HEK293 (cell line): ENCODE results near the gene RIN2.

ENCODE experiments used
- CTCF ChIA-PET: fragments of 350-600 bp; formaldehyde crosslinking; extraction: SDS; loops from one replicate; lab custom pipeline; 2021; ENCODE audit warnings: antibody characterized with exemption; lab: Yijun Ruan, JAX
- POLR2A ChIA-PET: fragments of 300-600 bp; formaldehyde crosslinking; extraction: SDS; loops from one replicate; lab custom pipeline; 2020; ENCODE audit warnings: antibody characterized with exemption, inconsistent platforms; lab: Yijun Ruan, JAX
- H3K27ac ChIP-seq: fragments of 200-500 bp; sonication (Bioruptor generic); 2 replicates; pipeline ENCODE4 v1.5.1; 2014; ENCODE audit warnings: low read depth, low read length, control low read depth, inconsistent platforms; ENCODE audit errors: extremely low read depth
- H3K36me3 ChIP-seq, 2 experiments: fragments of 200-500 bp in 1 of 2; sonication (Bioruptor generic) in 1 of 2; 1 replicate in 1 of 2; 2 replicates in 1 of 2; pipeline ENCODE4 v1.5.1; 2014 to 2017; ENCODE audit warnings: inconsistent platforms in 2 of 2, low read length in 2 of 2; ENCODE audit not compliant: control insufficient read depth in 2 of 2, insufficient read depth in 1 of 2
- H3K4me1 ChIP-seq: fragments of 200-500 bp; sonication (Bioruptor generic); 2 replicates; pipeline ENCODE4 v1.5.1; 2014; ENCODE audit warnings: mild to moderate bottlenecking, low read length, inconsistent platforms; ENCODE audit not compliant: control insufficient read depth, insufficient read depth
- H3K4me3 ChIP-seq: 2 replicates; pipeline ENCODE4 v1.5.1; 2011; ENCODE audit warnings: low read depth, mild to moderate bottlenecking, control low read depth, low read length, moderate library complexity
- H3K9me3 ChIP-seq: fragments of 200-500 bp; sonication (Bioruptor generic); 2 replicates; pipeline ENCODE4 v1.5.1; 2014; ENCODE audit warnings: low read depth, low read length, inconsistent platforms; ENCODE audit not compliant: control insufficient read depth, insufficient read depth
- EGR2 ChIP-seq: fragments of 450-650 bp; formaldehyde crosslinking; IDR thresholded peaks from 2 replicates; pipeline ENCODE4 v1.5.1; 2016; ENCODE audit warnings: low read depth, missing biosample characterization, missing genetic modification characterization
- GLI4 ChIP-seq: fragments of 450-650 bp; formaldehyde crosslinking; IDR thresholded peaks from 2 replicates; pipeline ENCODE4 v1.5.1; 2016; ENCODE audit warnings: missing biosample characterization, missing genetic modification characterization
- GLIS2 ChIP-seq: fragments of 450-650 bp; formaldehyde crosslinking; IDR thresholded peaks from 2 replicates; pipeline ENCODE4 v1.5.1; 2016; ENCODE audit warnings: missing biosample characterization, missing genetic modification characterization
- RBAK ChIP-seq: fragments of 450-650 bp; formaldehyde crosslinking; IDR thresholded peaks from 2 replicates; pipeline ENCODE4 v1.5.1; 2016; ENCODE audit warnings: missing biosample characterization, missing genetic modification characterization
- SP2 ChIP-seq: fragments of 450-650 bp; formaldehyde crosslinking; IDR thresholded peaks from 2 replicates; pipeline ENCODE4 v1.5.1; 2016; ENCODE audit warnings: missing biosample characterization, missing genetic modification characterization
- SP3 ChIP-seq: fragments of 450-650 bp; formaldehyde crosslinking; IDR thresholded peaks from 2 replicates; pipeline ENCODE4 v1.5.1; 2016; ENCODE audit warnings: missing biosample characterization, missing genetic modification characterization
- WT1 ChIP-seq: fragments of 450-650 bp; formaldehyde crosslinking; IDR thresholded peaks from 2 replicates; pipeline ENCODE4 v1.5.1; 2016; ENCODE audit warnings: missing biosample characterization, missing genetic modification characterization
- ZBTB48 ChIP-seq: fragments of 450-650 bp; formaldehyde crosslinking; IDR thresholded peaks from 2 replicates; pipeline ENCODE4 v1.5.1; 2016; ENCODE audit warnings: missing biosample characterization, missing genetic modification characterization
- ZEB2 ChIP-seq: fragments of 450-650 bp; formaldehyde crosslinking; IDR thresholded peaks from 2 replicates; pipeline ENCODE4 v1.5.1; 2016; ENCODE audit warnings: missing biosample characterization, missing genetic modification characterization
- ZNF121 ChIP-seq: fragments of 450-650 bp; formaldehyde crosslinking; IDR thresholded peaks from 2 replicates; pipeline ENCODE4 v1.5.1; 2016; ENCODE audit warnings: missing biosample characterization, missing genetic modification characterization
- ZNF146 ChIP-seq: fragments of 450-650 bp; formaldehyde crosslinking; IDR thresholded peaks from 2 replicates; pipeline ENCODE4 v1.5.1; 2016; ENCODE audit warnings: missing biosample characterization, missing genetic modification characterization
- ZNF341 ChIP-seq: fragments of 450-650 bp; formaldehyde crosslinking; IDR thresholded peaks from 2 replicates; pipeline ENCODE4; 2016; ENCODE audit warnings: low read depth, missing biosample characterization, missing genetic modification characterization
- ZNF366 ChIP-seq: fragments of 450-650 bp; formaldehyde crosslinking; conservative IDR thresholded peaks from 2 replicates; pipeline ENCODE4 v1.5.1; 2016; ENCODE audit warnings: missing biosample characterization, missing genetic modification characterization
- ZNF404 ChIP-seq: fragments of 450-650 bp; formaldehyde crosslinking; IDR thresholded peaks from 2 replicates; pipeline ENCODE4 v1.5.1; 2017; ENCODE audit warnings: missing biosample characterization, missing genetic modification characterization
- ZNF626 ChIP-seq: fragments of 450-650 bp; sonication (Bioruptor Pico); formaldehyde crosslinking; IDR thresholded peaks from 2 replicates; pipeline ENCODE4 v1.5.1; 2018; ENCODE audit warnings: missing biosample characterization, missing genetic modification characterization, inconsistent platforms
- ZNF792 ChIP-seq: fragments of 450-650 bp; formaldehyde crosslinking; IDR thresholded peaks from 2 replicates; pipeline ENCODE4 v1.5.1; 2016; ENCODE audit warnings: missing biosample characterization, missing genetic modification characterization
- TF ChIP-seq, protein P1 (sequence below): fragments of 450-650 bp; IDR thresholded peaks from 2 replicates; pipeline ENCODE4 v1.5.1; 2018; ENCODE audit warnings: missing biosample characterization, missing genetic modification characterization
- TF ChIP-seq, protein P2 (sequence below): fragments of 450-650 bp; formaldehyde crosslinking; IDR thresholded peaks from 2 replicates; pipeline ENCODE4 v1.5.1; 2017; ENCODE audit warnings: missing biosample characterization, missing genetic modification characterization
- TF ChIP-seq, protein P3 (sequence below): fragments of 450-650 bp; formaldehyde crosslinking; IDR thresholded peaks from 2 replicates; pipeline ENCODE4 v1.5.1; 2016; ENCODE audit warnings: missing biosample characterization, missing genetic modification characterization
- TF ChIP-seq, protein P4 (sequence below): fragments of 450-650 bp; formaldehyde crosslinking; IDR thresholded peaks from 2 replicates; pipeline ENCODE4 v1.5.1; 2016; ENCODE audit warnings: missing biosample characterization, missing genetic modification characterization, low read depth

RIN2 gene, protein sequence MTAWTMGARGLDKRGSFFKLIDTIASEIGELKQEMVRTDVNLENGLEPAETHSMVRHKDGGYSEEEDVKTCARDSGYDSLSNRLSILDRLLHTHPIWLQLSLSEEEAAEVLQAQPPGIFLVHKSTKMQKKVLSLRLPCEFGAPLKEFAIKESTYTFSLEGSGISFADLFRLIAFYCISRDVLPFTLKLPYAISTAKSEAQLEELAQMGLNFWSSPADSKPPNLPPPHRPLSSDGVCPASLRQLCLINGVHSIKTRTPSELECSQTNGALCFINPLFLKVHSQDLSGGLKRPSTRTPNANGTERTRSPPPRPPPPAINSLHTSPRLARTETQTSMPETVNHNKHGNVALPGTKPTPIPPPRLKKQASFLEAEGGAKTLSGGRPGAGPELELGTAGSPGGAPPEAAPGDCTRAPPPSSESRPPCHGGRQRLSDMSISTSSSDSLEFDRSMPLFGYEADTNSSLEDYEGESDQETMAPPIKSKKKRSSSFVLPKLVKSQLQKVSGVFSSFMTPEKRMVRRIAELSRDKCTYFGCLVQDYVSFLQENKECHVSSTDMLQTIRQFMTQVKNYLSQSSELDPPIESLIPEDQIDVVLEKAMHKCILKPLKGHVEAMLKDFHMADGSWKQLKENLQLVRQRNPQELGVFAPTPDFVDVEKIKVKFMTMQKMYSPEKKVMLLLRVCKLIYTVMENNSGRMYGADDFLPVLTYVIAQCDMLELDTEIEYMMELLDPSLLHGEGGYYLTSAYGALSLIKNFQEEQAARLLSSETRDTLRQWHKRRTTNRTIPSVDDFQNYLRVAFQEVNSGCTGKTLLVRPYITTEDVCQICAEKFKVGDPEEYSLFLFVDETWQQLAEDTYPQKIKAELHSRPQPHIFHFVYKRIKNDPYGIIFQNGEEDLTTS

DNA sequence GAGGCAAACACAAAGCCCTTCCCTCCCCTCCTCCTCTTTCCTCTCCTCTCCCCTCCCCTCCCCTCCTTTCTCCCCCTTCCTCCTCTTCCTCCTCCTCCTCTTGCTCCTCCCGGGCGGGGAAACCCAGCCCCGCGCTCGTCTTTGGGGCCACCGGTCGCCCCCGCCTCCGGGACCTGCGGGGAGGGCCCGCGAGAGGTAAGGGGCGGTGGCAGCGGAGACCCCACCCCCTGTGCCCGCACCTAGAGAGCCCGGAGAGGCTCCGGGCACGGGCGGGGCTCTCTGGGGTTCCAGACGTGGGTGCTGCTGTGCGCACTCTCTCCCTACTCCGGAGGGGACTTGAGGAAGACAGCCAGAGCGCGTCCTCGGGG, at the start of gene RIN2:
Gene RIN2, plus strand, starts transcription at position 126 of the 368 bp plus-strand sequence. CDS start 131,344 bp downstream, outside the sequence.
- Histone ChIP-seq H3K36me3 (no peaks in the 10 kb centered on the region), H3K27ac (peak within 1 kb of the TSS; percentile 64; the same call in 1 of the 2 replicates), H3K4me3 (peak within 1 kb of the TSS; percentile 64), H3K4me1 (peaks cover 6% of the 10 kb centered on the region; the same call in 1 of the 2 replicates), H3K9me3 (no peaks in the 10 kb centered on the region)
- TF ChIP-seq ZNF146 (tag by site-specific recombination) (no peak), ZNF121 (tag by site-specific recombination) (no peak), WT1 (peak; percentile 49; the same call in 1 of the 2 replicates), ZBTB48 (tag by site-specific recombination) (no peak), SP3 (tag by site-specific recombination) (peak; percentile 43; the same call in 1 of the 2 replicates), EGR2 (tag by site-specific recombination) (peak; percentile 20; the same call in 1 of the 2 replicates), ZEB2 (0 out of 2 replicates have a peak, but pooled peaks have one; percentile 41), ZNF404 (tag by site-specific recombination) (no peak), ZNF626 (tag by site-specific recombination) (no peak), ZNF366 (tag by site-specific recombination) (peak; percentile 13; the same call in 1 of the 2 replicates), GLIS2 (tag by site-specific recombination) (peak; percentile 33; the same call in 1 of the 2 replicates), RBAK (tag by site-specific recombination) (no peak), SP2 (tag by site-specific recombination) (peak; percentile 69), ZNF792 (tag by site-specific recombination) (no peak), ZNF341 (tag by site-specific recombination) (peak; percentile 46), GLI4 (tag by site-specific recombination) (no peak)
- TF ChIP-seq, protein P1, sequence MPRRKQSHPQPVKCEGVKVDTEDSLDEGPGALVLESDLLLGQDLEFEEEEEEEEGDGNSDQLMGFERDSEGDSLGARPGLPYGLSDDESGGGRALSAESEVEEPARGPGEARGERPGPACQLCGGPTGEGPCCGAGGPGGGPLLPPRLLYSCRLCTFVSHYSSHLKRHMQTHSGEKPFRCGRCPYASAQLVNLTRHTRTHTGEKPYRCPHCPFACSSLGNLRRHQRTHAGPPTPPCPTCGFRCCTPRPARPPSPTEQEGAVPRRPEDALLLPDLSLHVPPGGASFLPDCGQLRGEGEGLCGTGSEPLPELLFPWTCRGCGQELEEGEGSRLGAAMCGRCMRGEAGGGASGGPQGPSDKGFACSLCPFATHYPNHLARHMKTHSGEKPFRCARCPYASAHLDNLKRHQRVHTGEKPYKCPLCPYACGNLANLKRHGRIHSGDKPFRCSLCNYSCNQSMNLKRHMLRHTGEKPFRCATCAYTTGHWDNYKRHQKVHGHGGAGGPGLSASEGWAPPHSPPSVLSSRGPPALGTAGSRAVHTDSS (tag by site-specific recombination), result peak; percentile 78
- TF ChIP-seq, protein P2, sequence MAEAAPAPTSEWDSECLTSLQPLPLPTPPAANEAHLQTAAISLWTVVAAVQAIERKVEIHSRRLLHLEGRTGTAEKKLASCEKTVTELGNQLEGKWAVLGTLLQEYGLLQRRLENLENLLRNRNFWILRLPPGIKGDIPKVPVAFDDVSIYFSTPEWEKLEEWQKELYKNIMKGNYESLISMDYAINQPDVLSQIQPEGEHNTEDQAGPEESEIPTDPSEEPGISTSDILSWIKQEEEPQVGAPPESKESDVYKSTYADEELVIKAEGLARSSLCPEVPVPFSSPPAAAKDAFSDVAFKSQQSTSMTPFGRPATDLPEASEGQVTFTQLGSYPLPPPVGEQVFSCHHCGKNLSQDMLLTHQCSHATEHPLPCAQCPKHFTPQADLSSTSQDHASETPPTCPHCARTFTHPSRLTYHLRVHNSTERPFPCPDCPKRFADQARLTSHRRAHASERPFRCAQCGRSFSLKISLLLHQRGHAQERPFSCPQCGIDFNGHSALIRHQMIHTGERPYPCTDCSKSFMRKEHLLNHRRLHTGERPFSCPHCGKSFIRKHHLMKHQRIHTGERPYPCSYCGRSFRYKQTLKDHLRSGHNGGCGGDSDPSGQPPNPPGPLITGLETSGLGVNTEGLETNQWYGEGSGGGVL (tag by site-specific recombination), result peak; percentile 93
- TF ChIP-seq, protein P3, sequence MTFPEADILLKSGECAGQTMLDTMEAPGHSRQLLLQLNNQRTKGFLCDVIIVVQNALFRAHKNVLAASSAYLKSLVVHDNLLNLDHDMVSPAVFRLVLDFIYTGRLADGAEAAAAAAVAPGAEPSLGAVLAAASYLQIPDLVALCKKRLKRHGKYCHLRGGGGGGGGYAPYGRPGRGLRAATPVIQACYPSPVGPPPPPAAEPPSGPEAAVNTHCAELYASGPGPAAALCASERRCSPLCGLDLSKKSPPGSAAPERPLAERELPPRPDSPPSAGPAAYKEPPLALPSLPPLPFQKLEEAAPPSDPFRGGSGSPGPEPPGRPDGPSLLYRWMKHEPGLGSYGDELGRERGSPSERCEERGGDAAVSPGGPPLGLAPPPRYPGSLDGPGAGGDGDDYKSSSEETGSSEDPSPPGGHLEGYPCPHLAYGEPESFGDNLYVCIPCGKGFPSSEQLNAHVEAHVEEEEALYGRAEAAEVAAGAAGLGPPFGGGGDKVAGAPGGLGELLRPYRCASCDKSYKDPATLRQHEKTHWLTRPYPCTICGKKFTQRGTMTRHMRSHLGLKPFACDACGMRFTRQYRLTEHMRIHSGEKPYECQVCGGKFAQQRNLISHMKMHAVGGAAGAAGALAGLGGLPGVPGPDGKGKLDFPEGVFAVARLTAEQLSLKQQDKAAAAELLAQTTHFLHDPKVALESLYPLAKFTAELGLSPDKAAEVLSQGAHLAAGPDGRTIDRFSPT (tag by site-specific recombination), result no peak
- TF ChIP-seq, protein P4, sequence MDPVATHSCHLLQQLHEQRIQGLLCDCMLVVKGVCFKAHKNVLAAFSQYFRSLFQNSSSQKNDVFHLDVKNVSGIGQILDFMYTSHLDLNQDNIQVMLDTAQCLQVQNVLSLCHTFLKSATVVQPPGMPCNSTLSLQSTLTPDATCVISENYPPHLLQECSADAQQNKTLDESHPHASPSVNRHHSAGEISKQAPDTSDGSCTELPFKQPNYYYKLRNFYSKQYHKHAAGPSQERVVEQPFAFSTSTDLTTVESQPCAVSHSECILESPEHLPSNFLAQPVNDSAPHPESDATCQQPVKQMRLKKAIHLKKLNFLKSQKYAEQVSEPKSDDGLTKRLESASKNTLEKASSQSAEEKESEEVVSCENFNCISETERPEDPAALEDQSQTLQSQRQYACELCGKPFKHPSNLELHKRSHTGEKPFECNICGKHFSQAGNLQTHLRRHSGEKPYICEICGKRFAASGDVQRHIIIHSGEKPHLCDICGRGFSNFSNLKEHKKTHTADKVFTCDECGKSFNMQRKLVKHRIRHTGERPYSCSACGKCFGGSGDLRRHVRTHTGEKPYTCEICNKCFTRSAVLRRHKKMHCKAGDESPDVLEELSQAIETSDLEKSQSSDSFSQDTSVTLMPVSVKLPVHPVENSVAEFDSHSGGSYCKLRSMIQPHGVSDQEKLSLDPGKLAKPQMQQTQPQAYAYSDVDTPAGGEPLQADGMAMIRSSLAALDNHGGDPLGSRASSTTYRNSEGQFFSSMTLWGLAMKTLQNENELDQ (tag by site-specific recombination), result no peak
- POLR2A ChIA-PET, result interaction anchor here (0.6 to 1.0 kb wide), 5 partner anchors 40 to 265 kb away, joined by 3 to 8 read pairs (median 5); no protein-coding TSS in a partner anchor
- CTCF ChIA-PET, result interaction anchor here (1.2 kb wide), 1 partner anchor 28 kb away, joined by 3 read pairs; no protein-coding TSS in a partner anchor
